ENCODE data around the gene CLASRP.
"Not testable (repeated sequence)": the region's sequence is repeated elsewhere in the genome, so short reads cannot be mapped to it uniquely, and the experiment has no call there.

CLASRP gene

GRCh38 chr19:45103508-45104319 is 64.9 kb downstream of the CLASRP start:
- peak; percentile 60 for DNase-seq

DNA sequence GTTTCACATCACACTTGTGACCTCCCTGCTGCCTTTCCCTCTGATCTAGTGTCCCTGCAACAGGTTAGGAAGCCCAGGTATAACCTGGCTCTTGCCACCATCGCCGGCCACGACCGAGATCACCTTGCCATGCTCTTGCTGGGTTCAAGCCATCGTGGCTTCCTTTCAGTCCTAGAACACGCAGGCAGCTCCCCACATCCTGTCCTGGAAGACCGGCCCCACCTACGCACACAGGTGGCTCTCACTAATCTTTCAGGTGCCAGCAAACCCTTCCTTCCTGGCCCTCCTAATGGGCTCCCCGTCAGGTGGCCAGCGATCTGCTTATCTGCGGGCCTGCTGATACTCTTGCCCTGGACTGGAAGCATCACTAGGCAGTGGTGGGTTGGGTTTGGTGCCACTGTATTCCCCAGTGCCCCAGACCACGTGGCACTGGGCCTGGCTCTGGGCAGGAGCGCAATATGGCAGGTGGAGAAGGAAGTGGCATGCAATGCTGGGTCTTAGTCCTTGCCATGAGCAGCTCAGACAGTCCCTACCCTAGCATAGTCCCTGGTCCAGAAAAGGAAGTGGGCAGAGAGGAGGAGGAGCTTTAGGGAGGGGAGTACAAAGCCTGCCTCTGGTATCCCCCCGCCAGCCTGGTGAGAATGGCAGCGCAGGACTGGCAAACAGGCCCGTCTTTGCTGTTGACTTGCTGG is 66.0 kb downstream of the CLASRP start:
- DNase-seq = no peak

DNA sequence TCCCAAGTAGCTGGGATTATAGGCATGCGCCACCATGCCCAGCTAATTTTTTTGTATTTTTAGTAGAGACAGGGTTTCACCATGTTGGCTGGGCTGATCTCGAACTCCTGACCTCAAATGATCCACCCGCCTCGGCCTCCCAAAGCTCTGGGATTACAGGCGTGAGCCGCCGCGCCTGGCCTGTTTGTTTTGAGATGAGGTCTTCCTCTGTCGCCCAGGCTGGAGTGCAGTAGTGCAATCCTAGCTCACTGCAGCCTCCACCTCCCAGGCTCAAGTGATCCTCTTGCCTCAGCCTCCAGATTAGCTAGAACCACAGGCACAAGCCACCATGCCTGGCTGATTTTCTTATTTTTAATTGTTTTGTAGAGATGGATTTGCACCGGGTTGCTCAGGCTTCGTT is 67.5 kb downstream of the CLASRP start:
- not testable (repeated sequence) for DNase-seq

DNA sequence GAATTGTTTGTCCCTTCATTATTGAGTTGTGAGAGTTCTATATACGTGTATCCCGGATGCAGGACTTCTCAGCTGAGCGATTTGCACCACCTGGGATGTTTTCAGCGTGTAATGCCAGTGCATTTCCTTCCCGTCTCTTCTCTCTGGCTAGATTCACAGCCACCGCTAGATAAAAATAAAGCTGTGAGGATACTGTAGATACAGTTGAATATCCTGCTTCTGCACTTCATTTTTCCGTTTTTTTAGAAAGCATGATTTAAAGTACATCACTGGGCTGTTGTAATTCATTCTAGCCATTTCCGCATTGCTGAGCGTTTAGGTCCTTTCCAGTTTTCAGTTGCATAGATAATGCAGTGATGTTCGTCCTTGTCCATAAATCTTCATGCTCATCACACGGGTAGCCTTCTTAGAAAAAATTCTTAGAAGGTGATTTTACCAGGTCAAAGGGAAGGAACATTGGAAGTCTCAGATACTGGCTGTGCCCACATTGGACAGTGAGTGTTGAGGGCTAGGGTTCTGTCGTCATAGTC is 68.8 kb downstream of the CLASRP start:
- DNase-seq = no peak

- no peak for DNase-seq
Measured at GRCh38 chr19:45110851-45111266, 72.0 kb downstream of the CLASRP start.

GRCh38 chr19:45112111-45112827 is 73.4 kb downstream of the CLASRP start:
- no peak for DNase-seq

DNA sequence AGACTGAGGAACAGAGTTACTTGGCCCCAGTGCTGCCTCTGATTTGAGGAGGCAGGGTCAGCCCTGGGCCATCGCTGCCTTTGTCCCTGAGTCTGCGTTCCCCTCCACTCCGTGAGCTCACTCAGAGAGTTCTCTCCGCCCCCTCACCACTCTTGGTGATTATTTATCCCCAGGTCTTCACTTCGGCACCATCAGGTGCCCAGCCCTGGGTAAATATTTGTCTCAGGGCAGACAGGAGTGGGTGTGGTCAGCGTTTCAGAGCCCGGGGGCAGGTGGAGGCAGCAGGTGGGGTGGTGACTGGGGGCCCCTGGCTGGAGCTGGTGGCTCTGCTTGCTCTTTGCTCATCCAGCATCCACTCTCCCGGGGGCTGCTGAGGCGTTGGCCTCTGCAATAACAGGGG is 74.8 kb downstream of the CLASRP start:
- no peak for DNase-seq

DNA sequence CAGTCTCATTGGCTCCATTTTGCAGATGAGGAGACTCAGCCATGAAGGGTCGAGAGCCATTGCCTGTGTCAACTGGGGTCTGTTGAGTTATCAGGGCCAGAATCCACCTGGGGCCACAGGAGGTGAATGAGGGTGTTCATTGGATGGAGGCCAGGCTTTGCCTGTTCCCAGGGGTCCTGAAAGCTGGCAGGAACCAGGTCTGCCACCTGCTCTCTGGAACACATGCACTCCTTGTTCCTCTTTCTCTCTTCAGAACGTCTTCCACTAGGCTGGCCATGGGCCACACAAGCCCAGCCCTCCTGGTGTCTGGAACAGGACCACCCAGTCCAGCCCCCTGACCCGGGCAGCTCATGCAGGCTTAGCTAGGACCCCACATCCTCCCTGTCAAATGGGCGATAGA is 75.3 kb downstream of the CLASRP start:
- DNase-seq = no peak

DNA sequence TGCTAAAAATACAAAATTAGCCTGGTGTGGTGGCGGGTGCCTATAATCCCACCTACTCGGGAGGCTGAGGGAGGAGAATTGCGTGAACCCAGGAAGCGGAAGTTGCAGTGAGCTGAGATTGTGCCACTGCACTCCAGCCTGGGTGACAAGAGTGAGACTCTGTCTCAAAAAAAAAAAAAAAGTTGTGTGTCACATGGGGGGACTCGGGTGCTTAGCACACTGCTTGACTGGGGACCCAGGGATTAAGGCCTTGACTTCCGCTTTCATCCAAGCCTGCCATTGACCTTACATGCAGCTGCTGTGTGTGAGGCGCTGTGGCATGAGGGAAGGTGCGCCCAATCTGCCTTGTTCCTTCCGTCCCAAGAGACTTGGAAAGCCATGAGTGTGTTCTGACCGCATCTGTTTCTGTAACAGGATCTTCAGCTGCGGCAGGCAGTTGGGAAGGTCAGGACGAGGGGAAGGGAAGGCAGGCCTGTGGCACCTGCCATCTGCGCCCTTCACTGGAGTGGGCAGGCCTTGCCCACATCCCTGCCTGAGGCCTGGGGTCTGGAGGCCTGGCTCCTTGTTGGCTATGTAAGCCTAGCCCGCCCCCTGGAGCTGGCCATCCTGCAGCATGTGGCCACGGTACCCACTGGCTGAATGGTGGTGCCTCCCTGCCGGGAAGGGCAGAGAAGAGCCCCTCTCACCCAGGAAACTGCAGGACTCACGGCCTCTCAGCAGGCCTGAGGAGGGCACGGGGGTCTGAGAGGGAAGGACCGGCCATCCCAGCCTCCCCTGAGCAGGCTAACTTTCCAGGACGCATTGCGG is 77.2 kb downstream of the CLASRP start:
- no peak for DNase-seq

GRCh38 chr19:45117167-45117594 is 78.3 kb downstream of the CLASRP start:
- DNase-seq = no peak

DNA sequence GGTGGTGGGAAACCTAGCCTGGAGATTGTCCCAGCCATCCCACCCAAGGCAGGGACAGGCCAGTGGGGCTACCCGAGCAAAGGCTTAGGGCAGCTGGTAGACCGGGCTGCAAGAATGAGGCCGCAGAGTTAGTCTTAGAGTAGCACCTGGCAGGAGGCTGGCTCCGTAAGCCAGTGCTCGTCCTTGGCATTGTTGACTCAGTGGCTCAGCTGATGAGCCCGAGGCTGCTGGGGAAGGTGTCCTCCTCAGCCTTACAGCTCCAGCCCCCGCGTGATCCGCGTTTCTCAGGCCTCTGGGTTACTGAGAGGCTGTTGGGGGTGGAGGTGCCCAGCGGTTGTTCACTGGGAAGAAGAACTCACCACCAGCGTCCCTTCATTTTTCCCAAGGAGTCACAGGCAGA is 78.8 kb downstream of the CLASRP start:
- DNase-seq = no peak

DNA sequence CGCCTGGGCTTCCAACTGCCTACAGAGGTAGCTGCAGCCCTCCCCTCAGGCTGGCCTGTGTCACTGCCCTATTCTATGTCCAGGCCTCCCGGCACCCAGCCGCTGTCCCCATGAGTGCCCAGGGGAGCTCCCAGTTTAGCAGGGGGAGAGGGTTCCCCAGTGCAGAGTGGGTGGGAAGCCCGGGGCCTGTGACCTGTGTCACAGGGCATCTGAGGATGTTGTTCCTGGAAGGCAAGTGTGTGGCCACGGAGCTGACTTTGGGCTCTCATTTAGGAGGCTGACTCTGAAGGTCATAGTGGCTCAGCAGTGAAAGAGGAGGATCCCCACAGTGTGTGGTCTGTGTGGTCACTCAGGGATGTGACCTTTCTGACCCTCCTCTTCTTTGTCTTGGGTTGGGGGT is 79.3 kb downstream of the CLASRP start:
- no peak for DNase-seq

DNA sequence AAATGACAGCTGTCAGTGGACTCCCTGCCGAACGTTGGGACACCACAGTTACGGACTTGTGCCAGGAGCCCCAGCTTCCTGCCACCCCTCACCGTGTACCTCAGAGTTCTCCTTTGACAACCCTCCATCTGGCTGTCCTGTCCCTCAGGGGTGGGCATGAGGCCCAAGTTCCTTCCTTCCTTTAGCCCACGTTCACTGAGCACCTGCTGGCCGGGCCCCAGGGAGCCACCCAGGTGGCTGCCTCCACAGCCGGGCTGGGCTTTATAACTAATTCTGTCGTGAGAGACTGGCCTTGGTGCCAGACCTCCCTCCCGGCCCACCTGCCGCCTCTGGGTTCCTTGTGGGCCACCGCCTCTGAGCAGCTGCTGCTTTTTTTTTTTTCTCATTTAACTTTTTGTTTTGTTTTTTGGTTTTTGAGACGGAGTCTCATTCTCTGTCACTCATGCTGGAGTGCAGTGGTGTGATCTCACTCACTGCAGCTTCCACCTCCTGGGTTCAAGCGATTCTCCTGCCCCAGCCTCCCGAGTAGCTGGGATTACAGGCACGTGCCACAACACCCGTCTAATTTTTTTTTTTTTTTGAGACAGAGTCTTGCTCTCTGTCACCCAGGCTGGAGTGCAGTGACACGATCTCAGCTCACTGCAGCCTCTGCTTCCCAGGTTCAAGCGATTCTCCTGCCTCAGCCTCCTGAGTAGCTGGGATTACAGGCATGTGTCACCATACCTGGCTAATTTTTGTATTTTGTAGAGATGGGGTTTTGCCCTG is 79.9 kb downstream of the CLASRP start:
- not testable (repeated sequence) for DNase-seq

GRCh38 chr19:45119582-45119981 is 80.7 kb downstream of the CLASRP start:
- DNase-seq = no peak
